ENCODE results near the gene CPEB3. TPM values are rescaled to one million over a fixed set of nuclear protein-coding genes. Genes with fewer than 3 reads are reported as not detected.
A peak's percentile ranks its signal among the peaks of the same experiment; 100 is the strongest.
"Not testable (repeated sequence)": the region's sequence is repeated elsewhere in the genome, so short reads cannot be mapped to it uniquely, and the experiment has no call there.

The CPEB3 gene
- polyA plus RNA-seq, 4 donors = 1.5 to 3.7 (median 1.7) TPM

DNA sequence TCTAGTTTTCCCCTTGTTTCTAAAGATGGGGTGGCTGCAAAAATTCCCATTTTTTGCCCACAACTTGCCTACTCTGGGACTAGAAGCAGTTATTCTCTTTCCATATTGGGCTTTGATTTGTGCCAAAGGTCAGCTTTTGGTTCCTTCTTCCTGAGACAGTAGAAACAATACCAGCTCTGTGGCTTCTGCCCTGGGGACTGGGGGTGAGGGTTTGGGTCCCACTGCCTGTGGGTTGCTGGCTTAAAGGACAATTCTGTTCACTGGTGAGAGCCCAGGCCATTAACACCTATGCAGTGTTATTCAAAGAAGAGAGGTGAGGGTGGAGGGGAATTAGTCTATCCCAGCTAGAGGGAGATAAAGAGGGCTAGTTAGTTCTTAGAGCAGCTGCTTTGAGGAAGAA is 171.5 kb downstream of the CPEB3 start:
- Histone ChIP-seq H3K27ac (ENCODE audit: low read depth in 1 of 3, low read length in 2 of 3) (no peak overlapping the region), H3K4me1 (ENCODE audit: control insufficient read depth in 3 of 3, insufficient read depth in 2 of 3, low read depth in 1 of 3, low read length in 2 of 3) (peaks cover 0 to 2% (median 0%) of the 10 kb centered on the region in 3 donors), H3K36me3 (ENCODE audit: control insufficient read depth in 3 of 3, insufficient read depth in 2 of 3, low read depth in 1 of 3, low read length in 3 of 3) (peaks cover 0 to 4% (median 0%) of the 10 kb centered on the region in 3 donors), H3K9me3 (ENCODE audit: control insufficient read depth in 2 of 2, insufficient read depth in 1 of 2, low read depth in 1 of 2, low read length in 1 of 2) (no peaks in the 10 kb centered on the region), H3K27me3 (ENCODE audit: control insufficient read depth in 3 of 3, insufficient read depth in 3 of 3, low read length in 3 of 3) (no peaks in the 10 kb centered on the region), H3K4me3 (ENCODE audit: low read depth in 1 of 3, low read length in 3 of 3) (no peak overlapping the region)
- DNase-seq (no peak), FAIRE-seq (no peak)

DNA sequence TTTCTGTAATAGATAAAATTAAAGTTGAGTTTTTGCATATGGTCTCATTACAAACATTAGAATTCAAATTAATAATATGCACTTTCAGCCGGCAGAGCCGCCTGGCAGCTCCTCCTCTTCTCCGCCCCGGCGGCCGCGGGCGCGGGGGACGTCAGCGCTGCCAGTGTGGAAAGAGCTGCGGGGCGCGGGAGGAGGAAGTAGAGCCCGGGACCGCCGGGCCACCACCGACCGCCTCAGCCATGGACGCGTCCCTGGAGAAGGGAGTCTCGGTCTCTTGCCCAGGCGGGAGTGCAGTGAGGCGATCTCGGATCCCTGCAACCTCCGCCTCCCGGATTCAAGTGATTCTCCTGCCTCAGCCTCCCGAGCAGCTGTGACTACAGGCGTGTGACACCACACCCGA is 176.0 kb downstream of the CPEB3 start:
- not testable (repeated sequence) for H3K27ac ChIP-seq (ENCODE audit: low read depth in 1 of 3, low read length in 2 of 3); FAIRE-seq

DNA sequence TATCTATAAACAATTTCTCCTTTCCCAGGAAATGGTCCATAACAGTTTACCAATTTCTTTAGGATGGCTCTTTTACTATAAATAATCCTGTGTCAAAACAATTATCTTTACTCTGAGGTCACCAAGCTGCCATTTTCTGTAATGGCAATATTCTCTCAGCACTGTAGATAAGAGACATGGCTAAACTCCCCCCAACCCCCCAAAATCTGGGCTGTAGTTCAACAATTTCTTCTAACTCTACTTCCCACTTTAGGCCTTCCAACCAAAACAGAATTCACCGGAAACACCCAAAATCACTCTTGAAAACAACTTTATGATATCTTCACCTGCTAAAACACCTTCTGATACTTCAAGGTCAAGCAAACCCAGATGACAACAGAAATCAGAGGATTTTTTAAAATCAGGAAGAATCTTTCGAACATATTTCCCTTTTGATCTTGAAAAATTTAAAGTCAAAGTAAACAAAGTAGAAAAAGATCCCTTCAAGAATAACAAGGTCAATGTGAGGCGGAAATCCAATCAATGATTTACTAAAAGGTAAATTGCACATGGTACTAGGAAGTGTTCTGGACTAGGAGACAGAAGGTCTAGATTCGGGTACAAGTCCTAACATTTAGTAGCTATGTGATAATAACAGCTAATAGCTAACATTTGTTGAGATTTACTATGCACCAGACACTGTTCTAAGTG is 176.8 kb downstream of the CPEB3 start:
- Histone ChIP-seq H3K4me1 (ENCODE audit: control insufficient read depth in 3 of 3, insufficient read depth in 2 of 3, low read depth in 1 of 3, low read length in 2 of 3) (peaks cover 0 to 3% (median 3%) of the 10 kb centered on the region in 3 donors), H3K27ac (ENCODE audit: low read depth in 1 of 3, low read length in 2 of 3) (no peak overlapping the region), H3K9me3 (ENCODE audit: control insufficient read depth in 2 of 2, insufficient read depth in 1 of 2, low read depth in 1 of 2, low read length in 1 of 2) (no peaks in the 10 kb centered on the region), H3K27me3 (ENCODE audit: control insufficient read depth in 3 of 3, insufficient read depth in 3 of 3, low read length in 3 of 3) (no peaks in the 10 kb centered on the region), H3K36me3 (ENCODE audit: control insufficient read depth in 3 of 3, insufficient read depth in 2 of 3, low read depth in 1 of 3, low read length in 3 of 3) (peaks cover 3 to 4% (median 4%) of the 10 kb centered on the region in 3 donors), H3K4me3 (ENCODE audit: low read depth in 1 of 3, low read length in 3 of 3) (no peak overlapping the region)
- FAIRE-seq (no peak), DNase-seq (peak; percentile 17 to 35)
- 68 to 75% (median 72%) methylated on average over 4 of the region's 4 CpGs for WGBS, 3 donors

More for the DNA sequence above, 176.0 kb downstream of the CPEB3 start:
- not testable (repeated sequence) for H3K27me3 ChIP-seq (ENCODE audit: control insufficient read depth in 3 of 3, insufficient read depth in 3 of 3, low read length in 3 of 3); H3K4me1 ChIP-seq (ENCODE audit: control insufficient read depth in 3 of 3, insufficient read depth in 2 of 3, low read depth in 1 of 3, low read length in 2 of 3); H3K36me3 ChIP-seq (ENCODE audit: control insufficient read depth in 3 of 3, insufficient read depth in 2 of 3, low read depth in 1 of 3, low read length in 3 of 3); H3K9me3 ChIP-seq (ENCODE audit: control insufficient read depth in 2 of 2, insufficient read depth in 1 of 2, low read depth in 1 of 2, low read length in 1 of 2); H3K4me3 ChIP-seq (ENCODE audit: low read depth in 1 of 3, low read length in 3 of 3)
- DNase-seq = peak in 1 of 2 donors; percentile 11
- 77 to 90% (median 83%) methylated on average over 23 to 28 of the region's 30 CpGs for WGBS, 3 donors

DNA sequence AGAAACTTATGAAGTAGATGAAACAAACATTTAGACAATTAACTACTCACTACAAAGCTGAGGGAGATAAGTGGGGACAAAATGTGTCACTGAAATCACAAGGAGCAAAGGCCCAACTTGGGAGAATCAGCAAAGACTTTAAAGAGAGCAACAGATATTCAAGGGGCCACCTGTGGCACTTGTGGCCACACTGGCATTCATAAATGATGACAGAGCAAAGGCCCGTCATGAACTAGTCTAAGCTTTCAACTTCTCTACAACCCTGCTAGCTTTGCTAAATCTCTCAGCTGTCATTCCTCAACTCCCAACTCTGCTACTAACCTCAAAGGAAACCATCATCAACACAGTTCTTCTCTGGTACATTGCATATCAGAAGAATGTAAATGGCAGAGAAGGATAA is 178.4 kb downstream of the CPEB3 start:
- WGBS, 3 donors = 79 to 95% (median 84%) methylated on average over 1 of the region's 1 CpG
- H3K27ac ChIP-seq (ENCODE audit: low read depth in 1 of 3, low read length in 2 of 3) = no peak overlapping the region
- H3K27me3 ChIP-seq (ENCODE audit: control insufficient read depth in 3 of 3, insufficient read depth in 3 of 3, low read length in 3 of 3) = no peaks in the 10 kb centered on the region
- FAIRE-seq = no peak
- H3K36me3 ChIP-seq (ENCODE audit: control insufficient read depth in 3 of 3, insufficient read depth in 2 of 3, low read depth in 1 of 3, low read length in 3 of 3) = peaks cover 0 to 5% (median 3%) of the 10 kb centered on the region in 3 donors
- H3K4me3 ChIP-seq (ENCODE audit: low read depth in 1 of 3, low read length in 3 of 3) = no peak overlapping the region
- H3K9me3 ChIP-seq (ENCODE audit: control insufficient read depth in 2 of 2, insufficient read depth in 1 of 2, low read depth in 1 of 2, low read length in 1 of 2) = no peaks in the 10 kb centered on the region
- DNase-seq = no peak
- H3K4me1 ChIP-seq (ENCODE audit: control insufficient read depth in 3 of 3, insufficient read depth in 2 of 3, low read depth in 1 of 3, low read length in 2 of 3) = peaks cover 0 to 3% (median 3%) of the 10 kb centered on the region in 3 donors

DNA sequence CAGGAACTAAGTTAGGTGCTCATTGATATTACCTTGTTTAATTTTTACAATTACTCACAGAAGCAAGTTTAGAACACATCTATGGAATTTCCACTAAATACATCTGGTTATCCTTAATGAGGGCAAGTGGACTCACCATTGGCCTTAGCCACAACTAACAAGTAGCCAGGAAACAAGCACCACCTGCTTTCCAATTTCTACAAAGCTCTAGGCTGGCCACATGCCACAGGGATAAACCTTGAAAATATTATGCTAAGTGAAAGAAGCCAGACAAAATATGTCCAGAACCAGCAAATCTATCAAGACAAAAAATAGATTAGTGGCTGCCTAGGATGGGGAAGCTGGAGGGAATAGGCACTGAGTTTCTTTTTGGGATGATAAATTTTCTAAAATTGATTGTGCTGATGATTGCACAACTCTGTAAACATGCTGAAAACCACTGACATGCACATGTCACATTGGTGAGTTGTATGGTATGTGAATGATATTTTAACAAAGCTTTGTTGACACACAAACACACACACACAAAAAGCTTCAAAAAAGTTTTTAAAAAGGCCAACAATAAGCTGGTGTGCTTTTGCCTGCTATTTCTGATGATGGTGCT is 179.4 kb downstream of the CPEB3 start:
- no peaks in the 10 kb centered on the region for H3K27me3 ChIP-seq (ENCODE audit: control insufficient read depth in 3 of 3, insufficient read depth in 3 of 3, low read length in 3 of 3)
- DNase-seq (no peak), FAIRE-seq (no peak)
- H3K4me3 ChIP-seq (ENCODE audit: low read depth in 1 of 3, low read length in 3 of 3) = no peak overlapping the region
- peaks cover 0 to 3% (median 3%) of the 10 kb centered on the region in 3 donors for H3K4me1 ChIP-seq (ENCODE audit: control insufficient read depth in 3 of 3, insufficient read depth in 2 of 3, low read depth in 1 of 3, low read length in 2 of 3)
- H3K9me3 ChIP-seq (ENCODE audit: control insufficient read depth in 2 of 2, insufficient read depth in 1 of 2, low read depth in 1 of 2, low read length in 1 of 2) = no peaks in the 10 kb centered on the region
- H3K36me3 ChIP-seq (ENCODE audit: control insufficient read depth in 3 of 3, insufficient read depth in 2 of 3, low read depth in 1 of 3, low read length in 3 of 3) = peaks cover 0 to 5% (median 3%) of the 10 kb centered on the region in 3 donors
- no peak overlapping the region for H3K27ac ChIP-seq (ENCODE audit: low read depth in 1 of 3, low read length in 2 of 3)

DNA sequence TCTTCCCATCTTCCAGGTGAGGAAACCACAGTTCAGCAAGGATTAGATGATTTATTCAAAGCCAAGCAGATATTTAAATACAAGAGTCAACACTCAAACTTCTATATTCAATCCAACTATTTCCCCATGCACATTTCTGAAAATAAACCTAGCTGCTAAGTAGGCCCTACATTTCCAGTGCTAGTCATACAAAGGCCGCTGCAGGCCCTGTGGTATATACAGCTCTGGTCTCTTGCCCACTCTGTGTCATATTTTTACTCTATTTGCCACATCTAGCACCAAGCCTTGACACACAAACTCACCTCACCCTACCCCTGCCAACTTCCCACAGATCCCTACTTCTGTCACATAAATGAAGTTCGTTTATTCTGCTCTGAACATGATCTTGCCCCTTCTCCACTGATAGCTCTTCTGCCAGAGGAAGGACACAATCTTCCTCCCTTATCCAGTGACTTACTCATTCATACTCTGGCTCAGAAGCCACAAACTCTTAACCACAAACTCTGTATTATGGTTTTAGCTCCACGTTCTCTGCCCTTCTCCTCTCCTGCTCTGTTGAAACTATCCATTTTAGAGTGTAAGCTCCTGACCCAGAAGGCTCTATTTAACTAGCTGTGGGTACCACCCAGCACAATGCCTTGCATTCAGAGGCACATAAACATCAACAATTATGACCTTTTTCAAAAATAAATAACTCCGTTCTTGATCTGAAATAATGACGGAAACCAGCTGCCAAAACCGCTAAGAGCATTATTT is 180.7 kb downstream of the CPEB3 start:
- H3K27ac ChIP-seq (ENCODE audit: low read depth in 1 of 3, low read length in 2 of 3) = no peak overlapping the region
- WGBS, 3 donors = 81 to 94% (median 86%) methylated on average over 6 of the region's 6 CpGs
- peaks cover 0 to 3% (median 3%) of the 10 kb centered on the region in 3 donors for H3K4me1 ChIP-seq (ENCODE audit: control insufficient read depth in 3 of 3, insufficient read depth in 2 of 3, low read depth in 1 of 3, low read length in 2 of 3)
- no peaks in the 10 kb centered on the region for H3K27me3 ChIP-seq (ENCODE audit: control insufficient read depth in 3 of 3, insufficient read depth in 3 of 3, low read length in 3 of 3)
- H3K4me3 ChIP-seq (ENCODE audit: low read depth in 1 of 3, low read length in 3 of 3) = no peak overlapping the region
- H3K36me3 ChIP-seq (ENCODE audit: control insufficient read depth in 3 of 3, insufficient read depth in 2 of 3, low read depth in 1 of 3, low read length in 3 of 3) = peaks cover 0 to 5% (median 3%) of the 10 kb centered on the region in 3 donors
- no peak for FAIRE-seq
- no peaks in the 10 kb centered on the region for H3K9me3 ChIP-seq (ENCODE audit: control insufficient read depth in 2 of 2, insufficient read depth in 1 of 2, low read depth in 1 of 2, low read length in 1 of 2)
- DNase-seq = no peak

DNA sequence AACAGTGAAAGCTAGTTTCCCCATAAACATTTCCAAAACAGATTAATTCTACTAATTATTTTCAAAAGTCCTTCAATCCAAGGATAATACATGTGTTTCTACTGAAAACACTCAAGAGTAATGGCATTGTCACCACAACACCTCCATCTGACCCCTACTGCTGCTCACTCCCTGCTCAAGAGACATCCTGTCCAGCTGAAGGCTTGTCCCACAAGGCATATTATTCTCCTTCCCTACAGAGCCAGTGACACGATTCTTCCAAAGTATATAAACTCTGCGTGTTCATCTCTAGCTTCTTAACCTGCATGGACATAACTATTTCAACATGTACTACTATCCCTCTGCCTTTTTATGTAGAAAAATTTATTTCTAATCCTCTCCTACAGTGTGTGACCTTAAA is 182.1 kb downstream of the CPEB3 start:
- H3K36me3 ChIP-seq (ENCODE audit: control insufficient read depth in 3 of 3, insufficient read depth in 2 of 3, low read depth in 1 of 3, low read length in 3 of 3) = peaks cover 0 to 5% (median 3%) of the 10 kb centered on the region in 3 donors
- no peaks in the 10 kb centered on the region for H3K27me3 ChIP-seq (ENCODE audit: control insufficient read depth in 3 of 3, insufficient read depth in 3 of 3, low read length in 3 of 3)
- H3K9me3 ChIP-seq (ENCODE audit: control insufficient read depth in 2 of 2, insufficient read depth in 1 of 2, low read depth in 1 of 2, low read length in 1 of 2) = no peaks in the 10 kb centered on the region
- no peak overlapping the region for H3K4me3 ChIP-seq (ENCODE audit: low read depth in 1 of 3, low read length in 3 of 3)
- DNase-seq (no peak), FAIRE-seq (no peak)
- WGBS, 3 donors = 89 to 100% (median 98%) methylated on average over 2 of the region's 2 CpGs
- H3K4me1 ChIP-seq (ENCODE audit: control insufficient read depth in 3 of 3, insufficient read depth in 2 of 3, low read depth in 1 of 3, low read length in 2 of 3) = no peaks in the 10 kb centered on the region
- no peak overlapping the region for H3K27ac ChIP-seq (ENCODE audit: low read depth in 1 of 3, low read length in 2 of 3)

DNA sequence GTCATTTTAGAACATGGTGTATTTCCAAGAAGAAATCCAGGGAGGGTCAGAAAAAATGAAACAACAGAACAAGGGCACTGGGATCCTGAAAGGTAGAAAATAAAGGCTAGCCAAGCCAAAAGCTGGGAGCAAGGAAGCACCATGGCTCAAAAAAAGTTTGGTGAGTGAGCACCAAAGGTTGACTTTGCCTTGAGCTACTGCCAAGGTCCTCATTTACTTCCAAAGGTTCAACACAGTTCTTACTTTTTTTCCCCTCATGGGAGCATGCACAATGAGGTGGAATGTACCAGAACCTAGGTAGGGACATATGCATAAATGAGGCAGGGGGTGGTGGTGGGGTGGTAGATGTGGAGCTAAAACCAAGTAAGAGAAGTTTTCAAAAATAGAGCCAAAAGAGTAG is 182.8 kb downstream of the CPEB3 start:
- FAIRE-seq (no peak), DNase-seq (no peak)
- no peak overlapping the region for H3K4me3 ChIP-seq (ENCODE audit: low read depth in 1 of 3, low read length in 3 of 3)
- no peaks in the 10 kb centered on the region for H3K4me1 ChIP-seq (ENCODE audit: control insufficient read depth in 3 of 3, insufficient read depth in 2 of 3, low read depth in 1 of 3, low read length in 2 of 3)
- no peaks in the 10 kb centered on the region for H3K9me3 ChIP-seq (ENCODE audit: control insufficient read depth in 2 of 2, insufficient read depth in 1 of 2, low read depth in 1 of 2, low read length in 1 of 2)
- no peak overlapping the region for H3K27ac ChIP-seq (ENCODE audit: low read depth in 1 of 3, low read length in 2 of 3)
- H3K27me3 ChIP-seq (ENCODE audit: control insufficient read depth in 3 of 3, insufficient read depth in 3 of 3, low read length in 3 of 3) = no peaks in the 10 kb centered on the region
- peaks cover 0 to 5% (median 3%) of the 10 kb centered on the region in 3 donors for H3K36me3 ChIP-seq (ENCODE audit: control insufficient read depth in 3 of 3, insufficient read depth in 2 of 3, low read depth in 1 of 3, low read length in 3 of 3)

Measured in small intestine (tissue), 7 donors.